HepG2 (cell line): ENCODE results near the gene CNTF. TPM values are rescaled to one million over a fixed set of nuclear protein-coding genes. Genes with fewer than 3 reads are reported as not detected.

ENCODE experiments used
- DMAP1 ChIP-seq: IDR thresholded peaks from 2 replicates; pipeline ENCODE4 v1.6.1; 2016
- IKZF4 ChIP-seq: sonication (generic); formaldehyde crosslinking; IDR thresholded peaks from 2 replicates; pipeline ENCODE4 v1.5.1; 2020; ENCODE audit warnings: borderline replicate concordance, mild to moderate bottlenecking, low read depth, missing genetic modification reagents; ENCODE audit errors: not compliant biosample characterization
- JUN ChIP-seq: sonication (generic); formaldehyde crosslinking; IDR thresholded peaks from 2 replicates; pipeline ENCODE4 v1.4.0; 2020; ENCODE audit warnings: mild to moderate bottlenecking, missing genetic modification reagents
- RELA ChIP-seq: sonication (generic); formaldehyde crosslinking; IDR thresholded peaks from 2 replicates; pipeline ENCODE4 v1.4.0; 2020; ENCODE audit warnings: missing genetic modification reagents
- SRF ChIP-seq: IDR thresholded peaks from 2 replicates; pipeline ENCODE4 v1.6.1; 2011; ENCODE audit warnings: mild to moderate bottlenecking, low read depth, low read length, moderate library complexity
- SRSF1 ChIP-seq: fragments of 200-400 bp; formaldehyde crosslinking; optimal IDR thresholded peaks from 2 replicates; pipeline ENCODE3; 2017; ENCODE audit warnings: mild to moderate bottlenecking, low read depth, low read length, moderate library complexity
- TERF1 ChIP-seq: sonication (generic); formaldehyde crosslinking; IDR thresholded peaks from 2 replicates; pipeline ENCODE4 v1.8.0; 2022; ENCODE audit warnings: mild to moderate bottlenecking, missing genetic modification reagents, moderate library complexity
- ZNF260 ChIP-seq: sonication (generic); formaldehyde crosslinking; IDR thresholded peaks from 2 replicates; pipeline ENCODE4 v1.4.0; 2020; ENCODE audit warnings: missing genetic modification reagents, low read depth, mild to moderate bottlenecking, borderline replicate concordance
- ZNF343 ChIP-seq: sonication (generic); formaldehyde crosslinking; IDR thresholded peaks from 2 replicates; pipeline ENCODE4 v1.4.0; 2020; ENCODE audit warnings: mild to moderate bottlenecking, missing genetic modification reagents
- ZNF547 ChIP-seq: sonication (generic); formaldehyde crosslinking; IDR thresholded peaks from 2 replicates; pipeline ENCODE4 v1.5.1; 2020; ENCODE audit warnings: mild to moderate bottlenecking, missing genetic modification reagents
- ZNF747 ChIP-seq: sonication (generic); formaldehyde crosslinking; IDR thresholded peaks from 2 replicates; pipeline ENCODE4 v1.8.1; 2023; ENCODE audit warnings: missing genetic modification reagents, mild to moderate bottlenecking, borderline replicate concordance
- ZSCAN31 ChIP-seq: sonication (generic); formaldehyde crosslinking; IDR thresholded peaks from 2 replicates; pipeline ENCODE4 v1.5.0; 2020; ENCODE audit warnings: low read depth, mild to moderate bottlenecking, missing genetic modification reagents
- polyA plus RNA-seq, 8 experiments: library from polyadenylated mRNA; depleted of rRNA in 3 of 8; stranded (reverse) in 7 of 8; unstranded in 1 of 8; fragments of >200 nt; fragmentation: Illumina TruSeq in 4 of 8; extraction: Trizol in 4 of 8; gene quantifications; 2 replicates each; pipeline versions ENCODE4 v1.2.1 to v1.2.3, GENCODE V29; 2011 to 2016; ENCODE audit warnings: low read depth in 4 of 8, missing spikeins in 1 of 8, mixed read lengths in 1 of 8; ENCODE audit not compliant: insufficient read depth in 1 of 8
- total RNA-seq, 5 experiments: library from RNA; depleted of rRNA; stranded (reverse); fragments of >200 nt; fragmentation: Illumina TruSeq; extraction: Trizol; gene quantifications; 2 replicates each; pipeline ENCODE4 v1.2.3, GENCODE V29; 2016; ENCODE audit warnings: low read depth in 1 of 5
- TF ChIP-seq, protein P1 (sequence below): sonication (generic); formaldehyde crosslinking; IDR thresholded peaks from 2 replicates; pipeline ENCODE4 v1.5.0; 2020; ENCODE audit warnings: mild to moderate bottlenecking, missing genetic modification reagents, borderline replicate concordance
- TF ChIP-seq, protein P2 (sequence below): IDR thresholded peaks from 2 replicates; pipeline ENCODE4 v1.6.1; 2016; ENCODE audit warnings: control low read depth
- TF ChIP-seq, protein P3 (sequence below): sonication (generic); formaldehyde crosslinking; IDR thresholded peaks from 2 replicates; pipeline ENCODE4 v1.5.1; 2020; ENCODE audit warnings: mild to moderate bottlenecking, missing genetic modification reagents, moderate library complexity

The CNTF gene
- total and polyA plus RNA-seq, 2 of the 13 experiments (the other 11 are each of a cell fraction or from before 2014, with no cell fraction given): 0.51 to 2.3 TPM

- TF ChIP-seq ZNF747 (CRISPR knock-in tag): no peak; the same call in 1 of the 2 replicates
- TF ChIP-seq, protein P1, sequence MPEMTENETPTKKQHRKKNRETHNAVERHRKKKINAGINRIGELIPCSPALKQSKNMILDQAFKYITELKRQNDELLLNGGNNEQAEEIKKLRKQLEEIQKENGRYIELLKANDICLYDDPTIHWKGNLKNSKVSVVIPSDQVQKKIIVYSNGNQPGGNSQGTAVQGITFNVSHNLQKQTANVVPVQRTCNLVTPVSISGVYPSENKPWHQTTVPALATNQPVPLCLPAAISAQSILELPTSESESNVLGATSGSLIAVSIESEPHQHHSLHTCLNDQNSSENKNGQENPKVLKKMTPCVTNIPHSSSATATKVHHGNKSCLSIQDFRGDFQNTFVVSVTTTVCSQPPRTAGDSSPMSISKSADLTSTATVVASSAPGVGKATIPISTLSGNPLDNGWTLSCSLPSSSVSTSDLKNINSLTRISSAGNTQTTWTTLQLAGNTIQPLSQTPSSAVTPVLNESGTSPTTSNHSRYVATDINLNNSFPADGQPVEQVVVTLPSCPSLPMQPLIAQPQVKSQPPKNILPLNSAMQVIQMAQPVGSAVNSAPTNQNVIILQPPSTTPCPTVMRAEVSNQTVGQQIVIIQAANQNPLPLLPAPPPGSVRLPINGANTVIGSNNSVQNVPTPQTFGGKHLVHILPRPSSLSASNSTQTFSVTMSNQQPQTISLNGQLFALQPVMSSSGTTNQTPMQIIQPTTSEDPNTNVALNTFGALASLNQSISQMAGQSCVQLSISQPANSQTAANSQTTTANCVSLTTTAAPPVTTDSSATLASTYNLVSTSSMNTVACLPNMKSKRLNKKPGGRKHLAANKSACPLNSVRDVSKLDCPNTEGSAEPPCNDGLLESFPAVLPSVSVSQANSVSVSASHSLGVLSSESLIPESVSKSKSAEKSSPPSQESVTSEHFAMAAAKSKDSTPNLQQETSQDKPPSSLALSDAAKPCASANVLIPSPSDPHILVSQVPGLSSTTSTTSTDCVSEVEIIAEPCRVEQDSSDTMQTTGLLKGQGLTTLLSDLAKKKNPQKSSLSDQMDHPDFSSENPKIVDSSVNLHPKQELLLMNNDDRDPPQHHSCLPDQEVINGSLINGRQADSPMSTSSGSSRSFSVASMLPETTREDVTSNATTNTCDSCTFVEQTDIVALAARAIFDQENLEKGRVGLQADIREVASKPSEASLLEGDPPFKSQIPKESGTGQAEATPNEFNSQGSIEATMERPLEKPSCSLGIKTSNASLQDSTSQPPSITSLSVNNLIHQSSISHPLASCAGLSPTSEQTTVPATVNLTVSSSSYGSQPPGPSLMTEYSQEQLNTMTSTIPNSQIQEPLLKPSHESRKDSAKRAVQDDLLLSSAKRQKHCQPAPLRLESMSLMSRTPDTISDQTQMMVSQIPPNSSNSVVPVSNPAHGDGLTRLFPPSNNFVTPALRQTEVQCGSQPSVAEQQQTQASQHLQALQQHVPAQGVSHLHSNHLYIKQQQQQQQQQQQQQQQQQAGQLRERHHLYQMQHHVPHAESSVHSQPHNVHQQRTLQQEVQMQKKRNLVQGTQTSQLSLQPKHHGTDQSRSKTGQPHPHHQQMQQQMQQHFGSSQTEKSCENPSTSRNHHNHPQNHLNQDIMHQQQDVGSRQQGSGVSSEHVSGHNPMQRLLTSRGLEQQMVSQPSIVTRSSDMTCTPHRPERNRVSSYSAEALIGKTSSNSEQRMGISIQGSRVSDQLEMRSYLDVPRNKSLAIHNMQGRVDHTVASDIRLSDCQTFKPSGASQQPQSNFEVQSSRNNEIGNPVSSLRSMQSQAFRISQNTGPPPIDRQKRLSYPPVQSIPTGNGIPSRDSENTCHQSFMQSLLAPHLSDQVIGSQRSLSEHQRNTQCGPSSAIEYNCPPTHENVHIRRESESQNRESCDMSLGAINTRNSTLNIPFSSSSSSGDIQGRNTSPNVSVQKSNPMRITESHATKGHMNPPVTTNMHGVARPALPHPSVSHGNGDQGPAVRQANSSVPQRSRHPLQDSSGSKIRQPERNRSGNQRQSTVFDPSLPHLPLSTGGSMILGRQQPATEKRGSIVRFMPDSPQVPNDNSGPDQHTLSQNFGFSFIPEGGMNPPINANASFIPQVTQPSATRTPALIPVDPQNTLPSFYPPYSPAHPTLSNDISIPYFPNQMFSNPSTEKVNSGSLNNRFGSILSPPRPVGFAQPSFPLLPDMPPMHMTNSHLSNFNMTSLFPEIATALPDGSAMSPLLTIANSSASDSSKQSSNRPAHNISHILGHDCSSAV (CRISPR knock-in tag): no peak
- 0 out of 2 replicates have a peak, but pooled peaks have one; percentile 34 for TF ChIP-seq SRF
- TF ChIP-seq RELA (CRISPR knock-in tag): no peak
- TF ChIP-seq ZNF343 (CRISPR knock-in tag): no peak
- TF ChIP-seq DMAP1 (CRISPR knock-in tag): peak; percentile 65
- TF ChIP-seq JUN (CRISPR knock-in tag): no peak
- TF ChIP-seq ZNF260: no peak
- TF ChIP-seq ZSCAN31 (CRISPR knock-in tag): no peak
- TF ChIP-seq, protein P2, sequence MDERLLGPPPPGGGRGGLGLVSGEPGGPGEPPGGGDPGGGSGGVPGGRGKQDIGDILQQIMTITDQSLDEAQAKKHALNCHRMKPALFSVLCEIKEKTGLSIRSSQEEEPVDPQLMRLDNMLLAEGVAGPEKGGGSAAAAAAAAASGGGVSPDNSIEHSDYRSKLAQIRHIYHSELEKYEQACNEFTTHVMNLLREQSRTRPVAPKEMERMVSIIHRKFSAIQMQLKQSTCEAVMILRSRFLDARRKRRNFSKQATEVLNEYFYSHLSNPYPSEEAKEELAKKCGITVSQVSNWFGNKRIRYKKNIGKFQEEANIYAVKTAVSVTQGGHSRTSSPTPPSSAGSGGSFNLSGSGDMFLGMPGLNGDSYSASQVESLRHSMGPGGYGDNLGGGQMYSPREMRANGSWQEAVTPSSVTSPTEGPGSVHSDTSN (CRISPR knock-in tag): no peak; the same call in 1 of the 2 replicates
- no peak for TF ChIP-seq SRSF1
- no peak for TF ChIP-seq ZNF547 (CRISPR knock-in tag)
- TF ChIP-seq IKZF4 (CRISPR knock-in tag): no peak
- TF ChIP-seq TERF1 (CRISPR knock-in tag): no peak
- TF ChIP-seq, protein P3, sequence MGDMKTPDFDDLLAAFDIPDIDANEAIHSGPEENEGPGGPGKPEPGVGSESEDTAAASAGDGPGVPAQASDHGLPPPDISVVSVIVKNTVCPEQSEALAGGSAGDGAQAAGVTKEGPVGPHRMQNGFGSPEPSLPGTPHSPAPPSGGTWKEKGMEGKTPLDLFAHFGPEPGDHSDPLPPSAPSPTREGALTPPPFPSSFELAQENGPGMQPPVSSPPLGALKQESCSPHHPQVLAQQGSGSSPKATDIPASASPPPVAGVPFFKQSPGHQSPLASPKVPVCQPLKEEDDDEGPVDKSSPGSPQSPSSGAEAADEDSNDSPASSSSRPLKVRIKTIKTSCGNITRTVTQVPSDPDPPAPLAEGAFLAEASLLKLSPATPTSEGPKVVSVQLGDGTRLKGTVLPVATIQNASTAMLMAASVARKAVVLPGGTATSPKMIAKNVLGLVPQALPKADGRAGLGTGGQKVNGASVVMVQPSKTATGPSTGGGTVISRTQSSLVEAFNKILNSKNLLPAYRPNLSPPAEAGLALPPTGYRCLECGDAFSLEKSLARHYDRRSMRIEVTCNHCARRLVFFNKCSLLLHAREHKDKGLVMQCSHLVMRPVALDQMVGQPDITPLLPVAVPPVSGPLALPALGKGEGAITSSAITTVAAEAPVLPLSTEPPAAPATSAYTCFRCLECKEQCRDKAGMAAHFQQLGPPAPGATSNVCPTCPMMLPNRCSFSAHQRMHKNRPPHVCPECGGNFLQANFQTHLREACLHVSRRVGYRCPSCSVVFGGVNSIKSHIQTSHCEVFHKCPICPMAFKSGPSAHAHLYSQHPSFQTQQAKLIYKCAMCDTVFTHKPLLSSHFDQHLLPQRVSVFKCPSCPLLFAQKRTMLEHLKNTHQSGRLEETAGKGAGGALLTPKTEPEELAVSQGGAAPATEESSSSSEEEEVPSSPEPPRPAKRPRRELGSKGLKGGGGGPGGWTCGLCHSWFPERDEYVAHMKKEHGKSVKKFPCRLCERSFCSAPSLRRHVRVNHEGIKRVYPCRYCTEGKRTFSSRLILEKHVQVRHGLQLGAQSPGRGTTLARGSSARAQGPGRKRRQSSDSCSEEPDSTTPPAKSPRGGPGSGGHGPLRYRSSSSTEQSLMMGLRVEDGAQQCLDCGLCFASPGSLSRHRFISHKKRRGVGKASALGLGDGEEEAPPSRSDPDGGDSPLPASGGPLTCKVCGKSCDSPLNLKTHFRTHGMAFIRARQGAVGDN (CRISPR knock-in tag): 0 out of 2 replicates have a peak, but pooled peaks have one; percentile 39
Observed at GRCh38 chr11:58578136-58578634, 44.3 kb upstream of the CNTF start (continued).
